ENCODE data around the gene APOL2.

Gene APOL2

GRCh38 chr22:36223504-36223903 is 15.8 kb downstream of the APOL2 start:
- Histone ChIP-seq H3K9ac (no peak overlapping the region), H2AFZ (no peak overlapping the region), H3K9me3 (ENCODE audit: control insufficient read depth, low read length) (no peaks in the 10 kb centered on the region), H3K27ac (no peak overlapping the region), H3K4me2 (ENCODE audit: low read length) (no peak overlapping the region), H3K4me1 (no peaks in the 10 kb centered on the region), H3K4me3 (ENCODE audit: low read depth, low read length) (no peak overlapping the region), H3K27me3 (ENCODE audit: control insufficient read depth, insufficient read depth, low read length) (no peaks in the 10 kb centered on the region), H3K79me2 (no peaks in the 10 kb centered on the region), H3K36me3 (ENCODE audit: control insufficient read depth, insufficient read depth, low read length) (no peaks in the 10 kb centered on the region)
- no peak for TF ChIP-seq CTCF (IDR thresholded peaks at IDR 0.05)

- no peak overlapping the region for H3K27ac ChIP-seq
- no peaks in the 10 kb centered on the region for H3K79me2 ChIP-seq
- TF ChIP-seq CTCF (IDR thresholded peaks at IDR 0.05): no peak
- no peak overlapping the region for H2AFZ ChIP-seq
- no peaks in the 10 kb centered on the region for H3K27me3 ChIP-seq (ENCODE audit: control insufficient read depth, insufficient read depth, low read length)
- no peaks in the 10 kb centered on the region for H3K36me3 ChIP-seq (ENCODE audit: control insufficient read depth, insufficient read depth, low read length)
- H3K9ac ChIP-seq: no peak overlapping the region
- H3K4me1 ChIP-seq: no peaks in the 10 kb centered on the region
- no peak overlapping the region for H3K4me3 ChIP-seq (ENCODE audit: low read depth, low read length)
- no peak overlapping the region for H3K4me2 ChIP-seq (ENCODE audit: low read length)
- H3K9me3 ChIP-seq (ENCODE audit: control insufficient read depth, low read length): no peaks in the 10 kb centered on the region
These were observed 16.4 kb downstream of the APOL2 start for GRCh38 chr22:36222887-36223450.

- TF ChIP-seq CTCF (IDR thresholded peaks at IDR 0.05): peak; percentile 53
- Histone ChIP-seq H3K4me3 (ENCODE audit: low read depth, low read length) (no peak overlapping the region), H3K79me2 (no peaks in the 10 kb centered on the region), H2AFZ (no peak overlapping the region), H3K9me3 (ENCODE audit: control insufficient read depth, low read length) (no peaks in the 10 kb centered on the region), H3K9ac (no peak overlapping the region), H3K36me3 (ENCODE audit: control insufficient read depth, insufficient read depth, low read length) (no peaks in the 10 kb centered on the region), H3K4me1 (no peaks in the 10 kb centered on the region), H3K27ac (no peak overlapping the region), H3K27me3 (ENCODE audit: control insufficient read depth, insufficient read depth, low read length) (no peaks in the 10 kb centered on the region), H3K4me2 (ENCODE audit: low read length) (no peak overlapping the region)
These were observed 17.3 kb downstream of the APOL2 start for GRCh38 chr22:36221799-36222751.

- no peak for TF ChIP-seq CTCF (IDR thresholded peaks at IDR 0.05)
- no peak overlapping the region for H2AFZ ChIP-seq
- H3K36me3 ChIP-seq (ENCODE audit: control insufficient read depth, insufficient read depth, low read length): no peaks in the 10 kb centered on the region
- H3K9ac ChIP-seq: no peak overlapping the region
- no peak overlapping the region for H3K4me2 ChIP-seq (ENCODE audit: low read length)
- no peak overlapping the region for H3K4me3 ChIP-seq (ENCODE audit: low read depth, low read length)
- H3K4me1 ChIP-seq: no peaks in the 10 kb centered on the region
- H3K27ac ChIP-seq: peak overlapping the region; percentile 36
- no peaks in the 10 kb centered on the region for H3K27me3 ChIP-seq (ENCODE audit: control insufficient read depth, insufficient read depth, low read length)
- no peaks in the 10 kb centered on the region for H3K9me3 ChIP-seq (ENCODE audit: control insufficient read depth, low read length)
- no peaks in the 10 kb centered on the region for H3K79me2 ChIP-seq
These were observed 18.8 kb downstream of the APOL2 start for GRCh38 chr22:36220451-36220921.

Data from parathyroid adenoma (tissue), 2 donors.